Lung (tissue), 12 donors: Measurements from ENCODE around the gene FAM228B. TPM values are rescaled to one million over a fixed set of nuclear protein-coding genes. Genes with fewer than 3 reads are reported as not detected.

Experiments used
- ATAC-seq: fragments of 200-7000 bp; cut with Tn5 transposase; one replicate; pipeline ENCODE4 v1.9.1; 2020; ENCODE audit warnings: moderate number of reproducible peaks; ENCODE audit not compliant: insufficient read depth, low FRiP score
- DNase-seq, 3 donors: peaks; one replicate each; pipeline ENCODE4 v3.0.0-alpha.2; 2013 to 2017
- H3K27ac ChIP-seq, 2 donors: one replicate each; pipeline ENCODE4 v1.5.1; 2013; ENCODE audit warnings: mild to moderate bottlenecking in 2 of 2, moderate library complexity in 2 of 2, control low read depth in 1 of 2, inconsistent platforms in 1 of 2, low read depth in 1 of 2, low read length in 1 of 2
- H3K27me3 ChIP-seq, 3 donors: one replicate each; pipeline ENCODE4 v1.5.1; 2013; ENCODE audit warnings: low read length in 2 of 3; ENCODE audit not compliant: control insufficient read depth in 3 of 3, insufficient read depth in 3 of 3
- H3K36me3 ChIP-seq, 4 donors: one replicate each; pipeline ENCODE4 v1.5.1; 2013; ENCODE audit warnings: low read length in 4 of 4, mild to moderate bottlenecking in 1 of 4, moderate library complexity in 1 of 4; ENCODE audit not compliant: control insufficient read depth in 4 of 4, insufficient read depth in 4 of 4
- H3K4me1 ChIP-seq, 5 donors: one replicate each; pipeline ENCODE4 v1.5.1; 2013; ENCODE audit warnings: low read length in 5 of 5, mild to moderate bottlenecking in 2 of 5, moderate library complexity in 1 of 5; ENCODE audit not compliant: control insufficient read depth in 5 of 5, insufficient read depth in 5 of 5
- H3K4me3 ChIP-seq: one replicate; pipeline ENCODE4 v1.5.1; 2013; ENCODE audit warnings: mild to moderate bottlenecking, control low read depth, moderate library complexity
- H3K9ac ChIP-seq, 2 donors: one replicate each; pipeline ENCODE4 v1.5.1; 2013; ENCODE audit warnings: low read length in 2 of 2, control low read depth in 1 of 2; ENCODE audit not compliant: insufficient read depth in 1 of 2
- H3K9me3 ChIP-seq, 4 donors: one replicate each; pipeline ENCODE4 v1.5.1; 2013; ENCODE audit warnings: low read length in 3 of 4, mild to moderate bottlenecking in 1 of 4, moderate library complexity in 1 of 4; ENCODE audit not compliant: control insufficient read depth in 4 of 4, insufficient read depth in 3 of 4
- CTCF ChIP-seq: IDR thresholded peaks from 2 replicates; pipeline ENCODE4 v1.5.1; 2012; ENCODE audit warnings: mild to moderate bottlenecking; ENCODE audit errors: control extremely low read depth, extremely low read depth
- WGBS, 2 donors: extraction: QIAGEN DNeasy Blood & Tissue Kit; methylation state at CpG; one replicate each; pipeline ENCODE4 v1.1.7; 2013; 5-methylcytosine and 5-hydroxymethylcytosine counted together
- polyA plus RNA-seq, 2 donors: library from polyadenylated mRNA; stranded (reverse); fragments of 200-250 nt; gene quantifications; one replicate each; pipeline ENCODE4 v1.2.1, GENCODE V29; 2013
- total RNA-seq, 2 donors: library from RNA; depleted of rRNA in 1 of 2; stranded (reverse); fragments of >200 nt in 1 of 2; gene quantifications; one replicate each; pipeline ENCODE4 v1.2.1, GENCODE V29; 2014 to 2021
- donor health status: control.
- donor health status: control.
- donor health status: Bipolar disorder and iron deficiency.
- donor health status: healthy.
- donor health status: DM: yes; HTN: yes; CAD: no.

Gene FAM228B
- total and polyA plus RNA-seq, 4 donors: 5.0 to 35.4 (median 22.0) TPM

GRCh38 chr2:24199968-24200590, 76.8 kb downstream of the FAM228B start:
- TF ChIP-seq CTCF: no peak
- no peaks in the 10 kb centered on the region for H3K9me3 ChIP-seq
- H3K4me1 ChIP-seq: peaks cover 0 to 3% (median 0%) of the 10 kb centered on the region in 5 donors
- H3K27me3 ChIP-seq: no peaks in the 10 kb centered on the region
- H3K4me3 ChIP-seq: no peak overlapping the region
- no peak overlapping the region for H3K27ac ChIP-seq
- DNase-seq (no peak), ATAC-seq (no peak)
- H3K36me3 ChIP-seq: peaks cover 0 to 18% (median 12%) of the 10 kb centered on the region in 4 donors
- H3K9ac ChIP-seq: no peak overlapping the region
- 87 to 91% methylated on average over 12 of the region's 12 CpGs for WGBS, 2 donors

GRCh38 chr2:24200799-24201198, 77.5 kb downstream of the FAM228B start:
- ATAC-seq: no peak
- H3K36me3 ChIP-seq: peaks cover 0 to 22% (median 15%) of the 10 kb centered on the region in 4 donors
- no peak overlapping the region for H3K27ac ChIP-seq
- no peak for TF ChIP-seq CTCF
- no peak overlapping the region for H3K9ac ChIP-seq
- 97 to 98% methylated on average over 3 of the region's 3 CpGs for WGBS, 2 donors
- no peaks in the 10 kb centered on the region for H3K9me3 ChIP-seq
- DNase-seq: no peak
- H3K4me3 ChIP-seq: no peak overlapping the region
- peaks cover 0 to 3% (median 0%) of the 10 kb centered on the region in 5 donors for H3K4me1 ChIP-seq
- H3K27me3 ChIP-seq: no peaks in the 10 kb centered on the region

- H3K4me3 ChIP-seq: no peak overlapping the region
- WGBS, 2 donors: 85 to 86% methylated on average over 19 of the region's 19 CpGs
- DNase-seq (no peak), ATAC-seq (no peak)
- H3K9me3 ChIP-seq: no peaks in the 10 kb centered on the region
- peaks cover 0 to 3% (median 0%) of the 10 kb centered on the region in 5 donors for H3K4me1 ChIP-seq
- H3K9ac ChIP-seq: no peak overlapping the region
- no peak for TF ChIP-seq CTCF
- no peaks in the 10 kb centered on the region for H3K27me3 ChIP-seq
- peaks cover 0 to 43% (median 17%) of the 10 kb centered on the region in 4 donors for H3K36me3 ChIP-seq
- H3K27ac ChIP-seq: no peak overlapping the region
Observed at GRCh38 chr2:24203029-24203786, 79.9 kb downstream of the FAM228B start.
